ENCODE measurements around the gene TSNAX.

GRCh38 chr1:231584117-231584516 lies 55.6 kb downstream of the TSNAX start:
- TF ChIP-seq, protein P1, sequence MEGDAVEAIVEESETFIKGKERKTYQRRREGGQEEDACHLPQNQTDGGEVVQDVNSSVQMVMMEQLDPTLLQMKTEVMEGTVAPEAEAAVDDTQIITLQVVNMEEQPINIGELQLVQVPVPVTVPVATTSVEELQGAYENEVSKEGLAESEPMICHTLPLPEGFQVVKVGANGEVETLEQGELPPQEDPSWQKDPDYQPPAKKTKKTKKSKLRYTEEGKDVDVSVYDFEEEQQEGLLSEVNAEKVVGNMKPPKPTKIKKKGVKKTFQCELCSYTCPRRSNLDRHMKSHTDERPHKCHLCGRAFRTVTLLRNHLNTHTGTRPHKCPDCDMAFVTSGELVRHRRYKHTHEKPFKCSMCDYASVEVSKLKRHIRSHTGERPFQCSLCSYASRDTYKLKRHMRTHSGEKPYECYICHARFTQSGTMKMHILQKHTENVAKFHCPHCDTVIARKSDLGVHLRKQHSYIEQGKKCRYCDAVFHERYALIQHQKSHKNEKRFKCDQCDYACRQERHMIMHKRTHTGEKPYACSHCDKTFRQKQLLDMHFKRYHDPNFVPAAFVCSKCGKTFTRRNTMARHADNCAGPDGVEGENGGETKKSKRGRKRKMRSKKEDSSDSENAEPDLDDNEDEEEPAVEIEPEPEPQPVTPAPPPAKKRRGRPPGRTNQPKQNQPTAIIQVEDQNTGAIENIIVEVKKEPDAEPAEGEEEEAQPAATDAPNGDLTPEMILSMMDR (optimal IDR thresholded peaks at IDR 0.05 in 1 of 3, IDR thresholded peaks at IDR 0.05 in 1 of 3, conservative IDR thresholded peaks at IDR 0.05 in 1 of 3; ENCODE audit: extremely low read depth in 1 of 3, insufficient read depth in 2 of 3, low read length in 3 of 3): peak; percentile 15 to 46 (median 36)
- no peak for TF ChIP-seq EZH2 (IDR thresholded peaks at IDR 0.05; ENCODE audit: low read length)
